ENCODE measurements around the gene PICALM.

PICALM gene

DNA sequence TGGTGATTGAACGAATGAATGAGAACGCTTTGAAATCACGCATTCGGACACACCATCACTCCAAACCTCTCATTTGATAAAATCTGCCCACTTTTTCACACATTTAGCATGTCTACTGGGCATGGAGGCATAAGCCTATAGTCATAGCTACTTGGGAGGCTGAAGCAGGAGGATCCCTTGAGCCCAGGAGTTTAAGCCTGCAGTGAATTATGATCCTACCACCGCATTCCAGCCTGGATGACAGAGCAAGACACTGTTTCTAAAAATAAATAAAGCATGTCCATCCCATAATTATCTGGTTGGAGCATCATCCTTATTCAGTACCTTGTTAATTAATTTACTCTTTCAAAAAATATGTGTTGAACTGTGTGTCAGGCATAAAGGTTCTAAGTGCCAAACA is 3.3 kb upstream of the PICALM start:
- DNase-seq, result no peak

GRCh38 chr11:86070142-86071056 is 1.5 kb upstream of the PICALM start:
- DNase-seq, result no peak

- DNase-seq, result peak; percentile 86
These were observed 671 bp upstream of the PICALM start for GRCh38 chr11:86069408-86070101.

GRCh38 chr11:86068138-86068871 is 579 bp downstream of the PICALM start:
- peak; percentile 55 for DNase-seq

DNA sequence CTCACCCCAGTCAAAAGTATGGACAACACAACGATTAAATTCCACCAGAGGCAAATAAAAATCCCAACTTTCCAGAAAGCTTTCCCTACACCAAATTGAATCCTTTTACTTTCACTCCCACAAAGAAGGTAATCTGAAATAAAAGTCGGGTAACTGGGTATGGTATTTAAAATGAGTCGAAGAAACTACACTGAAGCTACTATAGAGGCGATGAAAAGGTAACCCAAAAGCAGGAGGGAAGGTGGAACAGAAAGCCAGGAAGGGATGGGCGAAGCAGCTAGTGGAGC is 1.1 kb downstream of the PICALM start:
- no peak for DNase-seq

GRCh38 chr11:86067009-86067850 is 1.7 kb downstream of the PICALM start:
- peak; percentile 65 for DNase-seq

GRCh38 chr11:86066657-86067008 is 2.3 kb downstream of the PICALM start:
- no peak for DNase-seq

DNA sequence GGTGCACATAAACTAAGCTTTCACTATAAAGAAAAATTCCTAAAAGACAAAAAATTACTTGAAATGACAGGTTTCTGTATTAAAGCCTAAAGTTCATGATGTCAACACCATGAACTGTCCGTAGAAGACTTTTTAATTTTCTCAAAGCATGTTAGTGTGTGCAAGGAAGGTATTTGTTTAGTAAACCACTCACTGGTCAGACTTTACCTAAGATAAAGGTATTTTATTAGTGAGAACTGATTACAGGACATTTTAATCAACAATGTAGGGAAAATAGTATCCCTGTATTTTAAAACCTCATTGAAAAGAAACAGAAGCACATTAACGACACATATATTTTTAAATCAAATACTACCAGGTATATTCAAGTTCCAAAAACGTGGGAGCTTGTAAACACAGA is 2.9 kb downstream of the PICALM start:
- no peak for DNase-seq

DNA sequence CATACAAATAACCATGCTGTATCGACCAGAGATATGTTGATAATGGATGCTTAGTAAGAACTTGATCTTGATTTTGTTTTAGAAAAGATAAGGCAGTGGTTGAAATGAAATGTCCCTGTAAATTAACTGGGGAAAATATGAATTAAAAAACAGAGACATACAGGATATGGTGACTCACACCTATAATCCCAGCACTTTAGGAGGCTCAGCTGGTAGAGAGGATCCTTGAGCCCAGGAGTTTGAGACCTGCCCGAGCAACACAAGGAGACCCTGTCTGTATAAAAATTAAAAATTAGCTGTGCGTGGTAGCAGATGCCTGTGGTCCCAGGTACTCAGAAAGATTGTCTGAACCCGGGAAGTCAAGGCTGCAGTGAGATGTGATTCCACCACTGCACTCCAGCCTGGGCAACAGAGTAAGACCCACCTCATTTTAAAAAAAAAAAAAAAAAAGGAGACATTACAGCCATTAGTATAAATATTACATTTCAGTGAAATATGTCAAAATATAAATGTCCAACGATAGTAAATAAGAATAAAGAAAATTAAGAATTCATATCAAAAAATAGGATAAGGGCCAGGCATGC is 4.6 kb downstream of the PICALM start:
- DNase-seq, result no peak

- DNase-seq, result no peak
These were observed 5.3 kb downstream of the PICALM start for GRCh38 chr11:86063536-86063935.

- DNase-seq, result peak; percentile 44
These were observed 6.2 kb downstream of the PICALM start for GRCh38 chr11:86062719-86063118.

- no peak for DNase-seq
These were observed 7.2 kb downstream of the PICALM start for GRCh38 chr11:86061483-86062205.

GRCh38 chr11:86060544-86060943 is 8.3 kb downstream of the PICALM start:
- DNase-seq, result no peak

DNA sequence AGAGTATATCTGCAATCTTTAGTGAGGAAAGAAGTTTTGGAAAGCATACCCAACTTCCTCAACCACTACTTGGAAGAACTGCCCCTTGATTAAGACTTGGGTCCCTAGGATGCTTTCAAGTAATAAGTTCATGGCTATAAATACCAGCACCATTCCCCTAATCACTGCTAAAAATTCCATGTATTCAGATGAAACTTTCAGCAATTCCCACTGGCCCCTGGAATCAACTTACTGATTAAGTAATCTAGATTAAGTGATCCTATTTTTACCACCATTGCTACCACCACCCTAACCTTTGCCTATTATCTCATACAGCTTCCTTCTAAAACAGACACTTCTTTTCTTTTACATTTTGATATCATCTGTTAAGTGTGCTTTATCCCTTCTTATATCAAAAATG is 10.5 kb downstream of the PICALM start:
- no peak for DNase-seq

DNA sequence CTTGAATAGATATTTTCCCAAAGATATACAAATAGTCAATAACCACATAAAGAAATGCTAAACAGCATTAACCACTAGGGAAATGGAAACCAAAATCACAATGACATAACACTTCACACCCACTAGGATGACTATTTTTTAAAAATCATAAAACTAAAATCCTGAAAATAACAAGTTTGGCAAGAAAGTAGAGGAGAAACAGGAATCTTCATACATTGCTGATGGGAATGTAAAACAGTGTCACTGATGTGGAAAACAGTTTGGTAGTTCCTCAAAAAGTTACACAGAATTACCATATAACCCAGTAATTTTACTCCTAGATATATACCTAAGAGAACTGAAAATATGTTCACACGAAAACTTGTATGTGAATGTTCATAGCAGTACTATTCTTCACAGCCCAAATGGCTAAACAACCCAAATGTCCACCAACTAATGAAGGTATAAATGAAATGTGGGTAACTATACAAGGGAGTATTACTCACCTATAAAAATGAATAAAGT is 12.5 kb downstream of the PICALM start:
- DNase-seq, result no peak

GRCh38 chr11:86052693-86053641 is 15.9 kb downstream of the PICALM start:
- DNase-seq, result peak; percentile 49

- no peak for DNase-seq
These were observed 18.6 kb downstream of the PICALM start for GRCh38 chr11:86050196-86050709.

DNA sequence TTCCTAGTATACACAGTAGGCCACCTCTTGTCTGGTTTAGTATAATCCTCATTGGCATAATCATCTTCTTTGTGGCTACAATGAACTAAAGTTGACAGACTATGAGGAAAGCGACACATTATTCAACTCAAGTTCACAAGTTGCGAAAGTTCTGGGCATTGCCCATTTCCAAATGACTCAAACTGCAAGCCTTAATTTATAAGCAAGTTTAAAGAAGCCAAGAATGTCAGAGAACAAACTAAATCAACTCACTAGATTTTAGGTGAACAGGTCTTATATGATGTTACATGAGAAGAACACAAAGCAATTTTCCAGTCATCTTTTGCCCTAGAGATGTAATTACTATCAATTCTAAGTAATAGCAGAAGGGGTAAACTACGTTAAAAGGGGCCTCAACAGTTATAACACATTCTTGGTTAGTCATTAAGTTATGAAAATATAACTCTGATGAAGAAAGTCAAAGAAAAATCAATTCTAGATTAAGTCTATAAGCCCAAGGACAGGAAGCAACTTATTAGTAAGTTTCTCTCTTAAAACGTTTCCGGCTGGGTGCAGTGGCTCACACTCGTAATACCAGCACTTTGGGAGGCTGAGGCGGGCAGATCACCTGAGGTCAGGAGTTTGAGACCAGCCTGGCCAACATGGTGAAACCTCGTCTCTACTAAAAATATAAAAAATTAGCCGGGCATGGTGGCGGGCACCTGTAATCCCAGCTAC is 21.5 kb downstream of the PICALM start:
- peak; percentile 67 for DNase-seq

GRCh38 chr11:86046116-86046515 is 22.8 kb downstream of the PICALM start:
- DNase-seq, result no peak
